Duodenal mucosa (tissue), 2 donors: ENCODE data around the gene SLC25A36.
"Not testable (repeated sequence)": the region's sequence is repeated elsewhere in the genome, so short reads cannot be mapped to it uniquely, and the experiment has no call there.

ENCODE experiments used
- H3K27ac ChIP-seq: one replicate; pipeline ENCODE4 v1.7.0; 2013; ENCODE audit warnings: low read depth, low read length
- H3K27me3 ChIP-seq, 2 donors: one replicate each; pipeline ENCODE4 v1.7.0; 2013; ENCODE audit warnings: low read length in 2 of 2, control low read depth in 1 of 2; ENCODE audit not compliant: insufficient read depth in 2 of 2, control insufficient read depth in 1 of 2
- H3K36me3 ChIP-seq, 2 donors: one replicate each; pipeline ENCODE4 v1.7.0; 2013; ENCODE audit warnings: low read length in 2 of 2, control low read depth in 1 of 2; ENCODE audit not compliant: insufficient read depth in 2 of 2, control insufficient read depth in 1 of 2
- H3K4me1 ChIP-seq, 2 donors: one replicate each; pipeline ENCODE4 v1.7.0; 2013; ENCODE audit warnings: low read length in 2 of 2, control low read depth in 1 of 2; ENCODE audit not compliant: insufficient read depth in 2 of 2, control insufficient read depth in 1 of 2
- H3K4me3 ChIP-seq, 2 donors: one replicate each; pipeline ENCODE4 v1.7.0; 2013; ENCODE audit warnings: low read length in 2 of 2, low read depth in 1 of 2
- H3K9ac ChIP-seq, 2 donors: one replicate each; pipeline ENCODE4 v1.7.0; 2013; ENCODE audit warnings: low read length in 2 of 2, low read depth in 1 of 2
- H3K9me3 ChIP-seq, 2 donors: one replicate each; pipeline ENCODE4 v1.7.0; 2013; ENCODE audit warnings: low read length in 2 of 2, control low read depth in 1 of 2; ENCODE audit not compliant: control insufficient read depth in 1 of 2

Gene SLC25A36

DNA sequence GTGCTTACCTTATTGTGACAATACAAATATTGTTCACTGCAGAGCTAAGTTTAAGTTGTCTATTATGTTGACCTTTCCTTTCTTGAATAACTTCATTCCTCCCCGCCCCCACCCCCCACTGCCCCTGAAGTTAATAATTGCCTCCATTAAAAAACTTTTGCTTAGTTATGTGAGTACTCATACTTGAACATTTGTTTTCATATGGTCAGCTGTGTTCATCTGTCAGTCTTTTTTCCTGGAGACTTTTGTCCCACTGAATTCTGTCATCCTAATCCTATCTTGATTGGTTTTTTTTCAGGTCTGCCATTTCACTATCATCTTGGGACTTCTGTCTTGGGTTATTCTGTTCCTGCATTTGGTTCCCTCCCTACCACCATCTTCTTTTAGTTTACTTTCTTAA is 8.5 kb downstream of the SLC25A36 start:
- Histone ChIP-seq H3K4me1 (peaks cover 12 to 47% of the 10 kb centered on the region in 2 donors), H3K9me3 (no peaks in the 10 kb centered on the region), H3K27ac (no peak overlapping the region), H3K36me3 (no peaks in the 10 kb centered on the region), H3K27me3 (no peaks in the 10 kb centered on the region), H3K4me3 (no peak overlapping the region), H3K9ac (no peak overlapping the region)

- Histone ChIP-seq H3K9ac (no peak overlapping the region), H3K4me3 (no peak overlapping the region), H3K4me1 (peaks cover 12 to 40% of the 10 kb centered on the region in 2 donors), H3K36me3 (no peaks in the 10 kb centered on the region), H3K27me3 (no peaks in the 10 kb centered on the region), H3K27ac (no peak overlapping the region), H3K9me3 (no peaks in the 10 kb centered on the region)
Measured at GRCh38 chr3:140950863-140951262, 9.2 kb downstream of the SLC25A36 start.

DNA sequence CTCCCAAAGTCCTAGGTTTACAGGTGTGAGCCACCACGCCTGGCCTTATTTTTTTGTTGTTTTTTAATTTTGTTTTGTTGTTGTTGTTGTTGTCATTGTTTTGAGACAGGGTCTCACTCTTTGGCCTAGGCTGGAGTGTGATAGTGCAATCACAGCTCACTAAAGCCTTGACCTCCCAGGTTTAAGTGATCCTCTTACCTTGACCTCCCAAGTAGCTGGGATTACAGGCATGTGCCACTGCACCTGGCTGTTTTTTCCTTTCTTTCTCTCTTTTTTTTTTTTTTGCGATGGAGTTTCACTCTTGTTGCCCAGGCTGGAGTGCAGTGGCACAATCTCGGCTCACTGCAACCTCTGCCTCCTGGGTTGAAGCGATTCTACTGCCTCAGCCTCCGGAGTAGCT is 10.1 kb downstream of the SLC25A36 start:
- not testable (repeated sequence) for H3K4me3 ChIP-seq, H3K27me3 ChIP-seq, H3K36me3 ChIP-seq, H3K9me3 ChIP-seq, H3K27ac ChIP-seq, H3K9ac ChIP-seq
- H3K4me1 ChIP-seq, result peaks cover 12 to 31% of the 10 kb centered on the region in 2 donors

GRCh38 chr3:140953028-140953960 is 11.7 kb downstream of the SLC25A36 start:
- no peak overlapping the region for H3K4me3 ChIP-seq
- no peaks in the 10 kb centered on the region for H3K36me3 ChIP-seq
- H3K27ac ChIP-seq, result no peak overlapping the region
- no peaks in the 10 kb centered on the region for H3K9me3 ChIP-seq
- H3K4me1 ChIP-seq, result peaks cover 12 to 32% of the 10 kb centered on the region in 2 donors
- H3K27me3 ChIP-seq, result no peaks in the 10 kb centered on the region
- H3K9ac ChIP-seq, result no peak overlapping the region

DNA sequence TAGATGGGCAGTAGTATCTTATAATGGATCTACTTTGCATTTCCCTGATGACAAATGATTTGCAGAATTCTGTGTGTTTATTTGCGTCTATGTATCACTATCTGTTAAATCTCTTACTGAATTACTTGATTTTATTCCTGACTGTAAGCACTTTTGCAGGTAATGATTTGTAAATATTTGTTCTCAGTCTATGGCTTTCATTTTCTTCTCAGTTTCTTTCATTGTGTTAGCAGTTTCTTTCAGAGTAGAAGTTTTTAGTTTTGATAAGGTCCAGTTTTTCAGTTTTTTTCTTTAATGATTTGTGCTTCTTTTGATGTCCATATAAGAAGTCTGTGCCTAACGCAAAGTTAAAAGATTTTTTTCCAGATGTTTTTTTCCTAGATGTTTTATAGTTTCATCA is 12.9 kb downstream of the SLC25A36 start:
- peaks cover 12 to 32% of the 10 kb centered on the region in 2 donors for H3K4me1 ChIP-seq
- no peak overlapping the region for H3K27ac ChIP-seq

GRCh38 chr3:140955645-140956044 is 14.0 kb downstream of the SLC25A36 start:
- Histone ChIP-seq H3K27ac (no peak overlapping the region), H3K4me3 (no peak overlapping the region), H3K9me3 (no peaks in the 10 kb centered on the region), H3K9ac (no peak overlapping the region), H3K4me1 (peaks cover 11 to 25% of the 10 kb centered on the region in 2 donors), H3K36me3 (peaks cover 4 to 7% of the 10 kb centered on the region in 2 donors), H3K27me3 (no peaks in the 10 kb centered on the region)

More for the DNA sequence above, 12.9 kb downstream of the SLC25A36 start:
- H3K27me3 ChIP-seq, result no peaks in the 10 kb centered on the region
- no peak overlapping the region for H3K4me3 ChIP-seq
- no peaks in the 10 kb centered on the region for H3K36me3 ChIP-seq
- no peaks in the 10 kb centered on the region for H3K9me3 ChIP-seq
- no peak overlapping the region for H3K9ac ChIP-seq

DNA sequence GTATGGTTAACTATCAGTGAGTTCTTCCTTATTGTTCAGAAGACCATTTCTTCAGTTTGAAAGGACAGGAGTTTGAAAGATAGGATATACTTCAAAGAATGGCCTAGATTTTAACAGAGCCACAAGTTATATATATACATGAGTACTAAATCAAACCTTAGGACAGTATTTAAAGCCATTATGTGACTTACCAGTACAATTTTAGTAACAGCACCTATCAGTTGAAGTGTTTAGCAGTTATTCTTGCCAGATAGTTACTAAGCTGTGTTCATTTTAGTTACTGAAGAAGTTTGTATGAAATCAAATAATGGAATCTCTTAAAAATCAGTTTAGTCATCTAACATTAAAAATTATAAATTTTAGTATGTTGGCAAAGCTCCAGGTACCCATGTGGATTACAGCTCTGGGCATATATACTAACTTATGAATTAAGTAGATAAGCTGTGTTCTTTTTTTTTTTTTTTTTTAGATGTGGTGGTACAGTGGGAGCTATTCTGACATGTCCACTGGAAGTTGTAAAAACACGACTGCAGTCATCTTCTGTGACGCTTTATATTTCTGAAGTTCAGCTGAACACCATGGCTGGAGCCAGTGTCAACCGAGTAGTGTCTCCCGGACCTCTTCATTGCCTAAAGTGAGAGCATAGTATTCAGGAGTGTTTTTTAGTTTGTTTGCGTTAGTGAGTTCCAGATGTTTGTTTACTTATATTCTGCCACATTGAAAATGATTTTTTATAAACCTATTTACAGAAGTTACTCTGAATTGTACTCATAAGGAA is 14.6 kb downstream of the SLC25A36 start:
- Histone ChIP-seq H3K27ac (no peak overlapping the region), H3K36me3 (peaks cover 7 to 10% of the 10 kb centered on the region in 2 donors), H3K9ac (no peak overlapping the region), H3K4me1 (peaks cover 8 to 19% of the 10 kb centered on the region in 2 donors), H3K4me3 (no peak overlapping the region), H3K9me3 (no peaks in the 10 kb centered on the region), H3K27me3 (no peaks in the 10 kb centered on the region)

- Histone ChIP-seq H3K27ac (no peak overlapping the region), H3K9me3 (no peaks in the 10 kb centered on the region), H3K36me3 (peaks cover 14 to 24% of the 10 kb centered on the region in 2 donors), H3K27me3 (no peaks in the 10 kb centered on the region), H3K9ac (no peak overlapping the region), H3K4me1 (no peaks in the 10 kb centered on the region), H3K4me3 (no peak overlapping the region)
Measured at GRCh38 chr3:140972833-140973232, 31.2 kb downstream of the SLC25A36 start.

- Histone ChIP-seq H3K9ac (no peak overlapping the region), H3K36me3 (peaks cover 18 to 25% of the 10 kb centered on the region in 2 donors), H3K9me3 (no peaks in the 10 kb centered on the region), H3K4me3 (no peak overlapping the region), H3K27me3 (no peaks in the 10 kb centered on the region), H3K27ac (no peak overlapping the region), H3K4me1 (no peaks in the 10 kb centered on the region)
Measured at GRCh38 chr3:140974900-140975299, 33.3 kb downstream of the SLC25A36 start.

DNA sequence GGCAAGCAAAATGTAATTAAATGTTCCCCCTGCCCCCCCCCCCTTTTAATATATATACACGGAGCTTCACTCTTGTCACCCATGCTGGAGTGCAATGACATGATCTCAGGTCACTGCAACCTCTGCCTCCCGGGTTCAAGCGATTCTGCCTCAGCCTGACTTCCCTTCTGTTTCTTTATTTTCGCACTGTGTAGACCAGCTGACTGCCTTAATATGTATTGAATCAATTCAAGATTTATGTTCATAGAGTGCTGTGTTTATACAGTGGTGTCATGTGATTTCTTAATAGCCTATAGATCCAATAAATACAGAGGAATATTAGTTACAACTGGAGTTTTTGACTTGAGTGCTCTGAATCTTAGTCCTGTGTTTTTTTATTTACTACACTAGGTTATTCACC is 39.0 kb downstream of the SLC25A36 start:
- Histone ChIP-seq H3K4me3 (no peak overlapping the region), H3K36me3 (peaks cover 13 to 15% of the 10 kb centered on the region in 2 donors), H3K27ac (no peak overlapping the region), H3K4me1 (no peaks in the 10 kb centered on the region), H3K9me3 (no peaks in the 10 kb centered on the region), H3K27me3 (no peaks in the 10 kb centered on the region), H3K9ac (no peak overlapping the region)
